Stimulated activated CD4-positive, alpha-beta T cell treated with anti-CD3 and anti-CD28 coated beads, Interleukin-12 subunit alpha, Interleukin-12 subunit beta, amount 100 ng/mL, for 4 hours (primary cell): ENCODE results near the gene TEX10.
"Not testable (repeated sequence)": the region's sequence is repeated elsewhere in the genome, so short reads cannot be mapped to it uniquely, and the experiment has no call there.

Experiments used
- DNase-seq: peaks from one replicate; pipeline ENCODE4 v3.0.0-alpha.2; 2020

Gene TEX10

GRCh38 chr9:100352727-100353505 lies at the start of gene TEX10:
TSS of gene TEX10 (minus strand) at chr9:100352942. CDS start at chr9:100349363, 3,579 bp downstream.
- peak; percentile 87 for DNase-seq

- DNase-seq, result no peak
Observed at GRCh38 chr9:100401042-100401441, 48.3 kb upstream of the TEX10 start.

- DNase-seq, result no peak
Observed at GRCh38 chr9:100397529-100398266, 45.0 kb upstream of the TEX10 start.

DNA sequence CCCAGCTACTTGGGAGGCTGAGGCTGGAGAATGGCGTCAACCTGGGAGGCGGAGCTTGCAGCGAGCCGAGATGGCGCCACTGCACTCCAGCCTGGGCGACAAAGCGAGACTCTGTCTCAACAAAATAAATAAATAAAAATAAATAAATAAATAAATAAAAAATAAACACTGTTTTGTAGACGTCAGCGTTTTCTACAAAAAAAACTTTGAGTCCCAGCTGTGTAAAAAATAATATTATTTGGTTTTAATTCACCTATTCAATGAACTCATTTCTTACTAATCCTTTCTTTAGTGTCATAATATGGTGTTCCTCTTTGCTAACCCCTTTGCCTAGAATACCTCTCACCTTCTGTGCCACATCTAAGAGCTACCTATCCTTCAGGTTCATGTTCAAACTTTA lies 44.0 kb upstream of the TEX10 start:
- DNase-seq, result no peak

DNA sequence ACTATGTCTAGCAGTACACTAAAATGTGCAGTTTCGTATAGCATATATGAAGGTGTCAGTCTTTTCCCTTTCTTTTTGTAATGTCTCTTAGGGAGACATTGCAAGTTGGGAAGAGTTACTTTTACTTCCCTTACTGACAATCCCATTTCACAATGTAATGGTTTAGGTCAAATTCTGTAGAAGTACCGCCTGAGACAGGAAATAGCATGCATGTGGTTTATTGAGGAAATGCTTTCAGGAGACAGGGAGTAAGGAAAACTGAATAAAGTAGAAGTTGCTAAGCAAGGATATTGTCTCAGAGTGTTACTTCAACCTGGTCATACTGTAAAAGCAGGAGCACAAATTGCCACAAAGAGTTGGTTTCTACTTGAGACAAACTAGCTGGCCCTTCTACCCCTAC lies 42.1 kb upstream of the TEX10 start:
- no peak for DNase-seq

DNA sequence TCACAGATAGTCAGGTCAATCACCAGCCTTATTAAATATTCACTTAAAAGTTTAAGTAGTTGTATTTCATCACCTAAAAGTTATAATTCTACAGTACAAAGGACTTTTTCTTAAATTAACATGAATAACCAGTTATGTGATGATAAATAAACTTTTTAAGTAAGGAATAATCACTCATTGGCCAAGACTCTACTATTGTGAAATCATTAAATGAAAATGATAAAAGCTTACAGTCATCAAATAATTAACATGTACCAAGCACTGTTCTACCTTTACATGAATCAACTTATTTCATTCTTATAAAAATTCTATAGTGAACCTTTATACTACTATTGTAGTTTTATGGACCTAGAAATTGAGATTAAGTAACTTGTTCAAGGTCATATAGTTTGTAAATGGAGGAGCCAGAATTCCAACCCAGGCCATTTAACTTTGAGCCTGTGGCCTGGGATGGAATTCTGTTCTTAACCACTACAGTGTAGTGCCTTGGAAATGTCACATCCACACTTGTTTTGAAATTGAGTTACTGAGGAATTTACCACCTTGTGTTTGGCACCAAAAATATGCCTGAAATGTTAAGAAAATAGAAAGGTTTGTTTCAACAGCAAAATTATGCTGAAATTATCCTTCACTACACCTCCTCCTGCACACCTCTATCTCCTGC lies 41.4 kb upstream of the TEX10 start:
- no peak for DNase-seq

- DNase-seq, result not testable (repeated sequence)
Observed at GRCh38 chr9:100392989-100393388, 40.2 kb upstream of the TEX10 start.

GRCh38 chr9:100379862-100380261 lies 27.1 kb upstream of the TEX10 start:
- DNase-seq, result no peak

GRCh38 chr9:100377015-100377414 lies 24.3 kb upstream of the TEX10 start:
- DNase-seq, result no peak

- DNase-seq, result no peak
Observed at GRCh38 chr9:100375658-100376057, 22.9 kb upstream of the TEX10 start.

GRCh38 chr9:100372648-100373047 lies 19.9 kb upstream of the TEX10 start:
- DNase-seq, result no peak

DNA sequence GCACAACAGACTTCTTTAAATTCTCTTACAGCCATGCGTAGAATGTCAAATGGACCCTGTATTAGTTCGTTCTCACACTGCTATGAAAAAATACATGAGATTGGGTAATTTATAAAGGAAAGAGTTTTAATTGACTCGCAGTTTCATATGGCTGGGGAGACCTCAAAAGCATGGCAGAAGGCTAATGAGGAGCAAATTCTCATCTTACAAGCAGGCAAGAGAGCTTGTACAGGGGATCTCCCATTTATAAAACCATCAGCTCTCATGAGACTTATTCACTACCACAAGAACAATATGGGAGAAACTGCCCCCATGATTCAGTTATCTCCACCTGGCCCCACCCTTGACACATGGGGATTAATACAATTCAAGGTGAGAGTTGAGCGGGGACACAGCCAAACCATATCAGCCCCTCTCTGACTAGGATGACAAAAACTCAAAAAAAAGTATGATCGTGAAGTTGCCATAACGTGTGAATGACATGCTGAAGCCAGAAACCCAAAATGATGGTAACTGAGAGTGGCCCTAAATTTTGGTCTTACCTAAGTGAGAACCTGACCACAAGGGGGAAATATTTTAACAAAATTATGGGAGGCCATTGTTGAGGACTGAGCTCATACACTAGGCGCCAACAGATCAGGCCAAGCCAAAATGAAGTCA lies 17.5 kb upstream of the TEX10 start:
- DNase-seq, result no peak

- no peak for DNase-seq
Observed at GRCh38 chr9:100368672-100369071, 15.9 kb upstream of the TEX10 start.

DNA sequence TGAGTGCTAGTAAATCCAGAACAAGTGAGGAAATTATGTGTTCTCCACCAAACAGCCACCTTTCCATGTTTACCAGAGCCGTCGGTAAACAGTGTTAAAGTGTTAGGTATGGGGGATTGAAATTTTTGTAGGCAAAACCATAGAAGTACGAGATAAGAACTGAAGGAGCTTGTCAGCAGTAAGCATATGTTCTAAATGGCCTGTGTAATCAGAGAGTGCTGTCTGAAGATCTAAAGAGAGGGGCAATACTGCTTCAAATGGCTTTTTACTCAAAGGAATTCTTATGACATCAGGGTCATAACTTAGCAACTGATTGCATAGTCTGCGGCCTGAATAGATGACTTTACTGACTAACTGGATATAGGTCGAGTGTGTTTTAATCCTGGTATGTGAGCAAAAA lies 13.4 kb upstream of the TEX10 start:
- DNase-seq, result no peak

DNA sequence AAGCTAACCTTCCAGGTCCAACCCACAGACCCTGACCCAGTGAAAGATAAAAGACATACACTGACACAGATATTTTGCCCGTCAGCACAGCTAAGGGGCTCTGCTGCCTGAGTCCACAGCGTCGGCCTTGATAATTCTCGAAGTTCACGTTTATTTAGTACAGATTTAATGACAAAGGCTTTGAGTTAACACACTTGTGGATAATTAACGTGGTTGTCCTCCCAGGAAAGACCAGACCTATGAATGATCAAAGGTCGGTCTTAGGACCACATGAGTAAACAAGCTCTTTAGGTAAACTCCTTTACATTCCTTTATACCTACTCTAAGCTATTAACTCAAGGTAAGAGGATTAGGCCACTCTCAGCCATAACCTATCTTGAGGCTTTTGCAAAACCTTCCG lies 11.3 kb upstream of the TEX10 start:
- no peak for DNase-seq

DNA sequence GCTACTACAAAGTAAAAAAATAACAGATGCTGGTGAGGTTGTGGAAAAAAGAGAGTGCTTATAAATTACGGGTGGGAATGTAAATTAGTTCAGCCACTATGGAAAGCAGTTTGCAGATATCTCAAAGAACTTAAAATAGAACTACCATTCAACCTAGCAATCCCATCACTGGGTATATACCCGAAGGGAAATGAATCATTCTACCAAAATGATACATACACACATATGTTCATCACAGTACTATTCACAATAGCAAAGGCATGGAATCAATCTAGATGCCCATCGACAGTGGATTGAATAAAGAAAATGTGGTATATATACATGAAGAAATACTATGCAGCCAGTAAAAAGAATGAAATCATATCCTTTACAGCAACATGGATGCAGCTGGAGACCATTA lies 6.3 kb upstream of the TEX10 start:
- no peak for DNase-seq

- no peak for DNase-seq
Observed at GRCh38 chr9:100357501-100357900, 4.8 kb upstream of the TEX10 start.

DNA sequence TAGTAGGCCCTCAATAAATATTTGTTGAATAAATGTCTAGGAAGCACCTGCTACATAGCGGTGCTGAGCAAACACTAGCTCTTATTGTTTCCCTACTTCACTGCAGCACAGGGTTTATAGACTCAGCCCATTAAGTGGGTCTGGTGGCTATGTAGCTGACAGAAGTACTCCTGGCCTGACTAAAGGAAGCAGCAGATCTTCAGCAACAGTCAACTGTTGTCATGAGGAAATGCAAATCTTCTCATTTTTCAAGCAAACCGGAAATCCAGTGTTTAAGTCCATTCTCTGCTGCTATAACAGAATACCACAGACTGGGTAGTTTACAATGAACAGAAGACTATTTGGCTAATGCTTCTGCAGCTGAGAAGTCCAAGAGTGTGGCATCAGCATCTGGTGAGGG lies 2.8 kb upstream of the TEX10 start:
- no peak for DNase-seq

DNA sequence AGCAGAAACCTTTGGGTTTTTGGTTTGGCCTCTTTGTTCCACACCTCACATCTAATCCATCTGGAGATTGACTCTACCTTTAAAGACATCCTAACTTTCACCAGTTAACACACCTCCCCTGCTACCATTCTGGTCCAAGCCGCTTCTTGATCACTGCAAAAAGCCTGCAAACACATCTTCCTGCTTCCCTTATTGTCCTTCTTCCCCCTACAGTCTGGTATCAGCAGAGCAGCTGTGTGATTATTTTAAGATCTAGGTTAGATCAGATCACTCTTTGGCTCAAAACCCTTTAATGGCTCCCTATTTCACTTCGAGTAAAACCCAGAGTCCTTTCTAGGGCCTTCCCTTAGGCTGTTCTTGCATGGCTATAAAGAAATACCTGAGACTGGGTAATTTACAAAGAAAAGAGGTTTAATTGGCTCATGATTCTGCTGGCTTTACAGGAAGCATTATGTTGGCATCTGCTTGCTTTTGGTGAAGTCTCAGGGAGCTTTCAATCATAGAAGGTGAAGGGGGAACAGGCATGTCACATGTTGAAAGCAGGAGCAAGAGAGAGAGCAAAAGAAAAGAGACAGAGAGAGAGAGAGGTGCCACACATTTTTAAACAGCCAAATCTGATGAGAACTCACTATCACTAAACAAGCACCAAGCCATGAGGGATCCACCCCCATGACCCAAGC lies 1.5 kb upstream of the TEX10 start:
- no peak for DNase-seq

DNA sequence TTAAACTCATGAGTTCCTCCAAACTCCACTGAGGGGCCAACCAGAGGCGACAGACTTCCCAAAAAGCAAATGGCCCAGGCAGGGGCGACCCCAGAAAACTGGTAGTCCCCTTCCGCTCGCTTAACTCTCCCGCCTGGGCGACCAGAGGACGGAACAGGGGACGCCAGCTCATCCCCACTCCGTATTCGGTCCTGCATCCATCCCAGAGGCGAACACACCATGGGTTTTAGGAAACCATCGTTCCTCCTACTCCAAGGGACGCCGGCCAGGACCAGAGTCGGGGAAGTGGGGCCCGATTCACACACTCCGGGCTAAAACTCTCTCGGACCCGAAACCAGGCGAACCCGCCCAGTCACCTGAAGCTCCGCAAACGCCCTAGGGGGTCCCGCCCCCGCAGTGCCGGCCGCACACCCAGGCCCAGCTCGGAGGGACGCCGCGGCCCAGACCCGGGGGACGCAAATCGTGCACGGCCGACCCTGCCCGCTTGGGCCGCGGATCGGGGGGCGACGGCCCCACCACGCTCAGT lies 478 bp downstream of the TEX10 start:
- DNase-seq, result peak; percentile 23

- DNase-seq, result no peak
Observed at GRCh38 chr9:100351508-100351907, 1.2 kb downstream of the TEX10 start.

GRCh38 chr9:100350188-100350587 lies 2.6 kb downstream of the TEX10 start:
- DNase-seq, result no peak

DNA sequence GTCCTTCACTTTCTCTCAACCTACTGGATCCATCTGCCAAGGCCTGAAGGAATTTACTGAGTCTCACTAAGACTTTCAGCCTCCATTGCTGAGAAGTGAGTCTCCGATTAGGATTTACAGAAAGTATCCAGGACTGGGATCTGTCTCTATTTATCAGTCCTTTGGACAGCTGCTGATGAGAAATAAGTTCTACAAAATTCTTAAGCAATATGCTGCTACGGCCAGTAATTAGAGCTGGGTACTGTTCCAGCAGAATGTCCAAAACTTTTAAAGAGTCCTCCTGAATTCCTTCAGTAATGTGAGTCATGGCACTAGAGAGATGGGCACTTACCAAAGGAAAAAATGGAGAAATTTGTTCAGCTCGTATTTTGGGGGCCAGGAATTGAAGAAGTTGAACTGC lies 5.9 kb downstream of the TEX10 start:
- no peak for DNase-seq
